ENCODE data around the gene AMOTL2.
A peak's percentile ranks its signal among the peaks of the same experiment; 100 is the strongest.

Gene AMOTL2

DNA sequence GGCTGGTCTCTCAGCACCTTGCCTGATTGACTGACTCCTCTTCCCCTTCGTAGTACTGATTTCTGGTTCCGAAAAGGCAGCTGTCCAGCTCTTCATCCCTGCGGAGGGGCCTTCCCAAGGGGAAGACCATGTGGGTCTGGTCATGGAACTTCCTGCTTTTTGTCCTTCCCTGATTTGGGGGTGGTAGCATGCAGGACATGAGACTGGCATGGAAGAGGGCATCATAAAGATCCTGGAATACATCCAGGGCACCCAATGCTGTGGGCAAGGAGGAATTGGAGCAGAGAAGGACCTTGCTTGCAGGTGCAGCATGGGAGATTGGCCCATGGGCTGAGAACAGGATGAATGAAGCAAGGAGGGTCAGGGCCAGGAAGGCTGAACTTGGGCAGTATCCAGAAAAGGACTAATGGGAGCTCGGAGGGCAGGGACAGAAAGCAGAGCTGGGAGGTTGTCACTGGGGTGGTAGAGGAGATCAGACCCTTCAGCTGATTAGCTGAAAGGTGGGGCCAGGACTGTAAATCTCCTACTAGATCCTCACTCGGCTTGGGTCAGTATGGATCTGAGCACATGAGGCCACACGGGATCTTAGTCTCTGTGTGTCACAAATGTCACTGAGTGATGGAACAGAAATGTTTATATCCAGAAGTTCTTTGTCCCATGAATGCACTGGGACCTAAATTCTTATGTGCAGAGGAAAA lies 59.5 kb downstream of the AMOTL2 start:
- no peak for DNase-seq (ENCODE audit: low spot score)

DNA sequence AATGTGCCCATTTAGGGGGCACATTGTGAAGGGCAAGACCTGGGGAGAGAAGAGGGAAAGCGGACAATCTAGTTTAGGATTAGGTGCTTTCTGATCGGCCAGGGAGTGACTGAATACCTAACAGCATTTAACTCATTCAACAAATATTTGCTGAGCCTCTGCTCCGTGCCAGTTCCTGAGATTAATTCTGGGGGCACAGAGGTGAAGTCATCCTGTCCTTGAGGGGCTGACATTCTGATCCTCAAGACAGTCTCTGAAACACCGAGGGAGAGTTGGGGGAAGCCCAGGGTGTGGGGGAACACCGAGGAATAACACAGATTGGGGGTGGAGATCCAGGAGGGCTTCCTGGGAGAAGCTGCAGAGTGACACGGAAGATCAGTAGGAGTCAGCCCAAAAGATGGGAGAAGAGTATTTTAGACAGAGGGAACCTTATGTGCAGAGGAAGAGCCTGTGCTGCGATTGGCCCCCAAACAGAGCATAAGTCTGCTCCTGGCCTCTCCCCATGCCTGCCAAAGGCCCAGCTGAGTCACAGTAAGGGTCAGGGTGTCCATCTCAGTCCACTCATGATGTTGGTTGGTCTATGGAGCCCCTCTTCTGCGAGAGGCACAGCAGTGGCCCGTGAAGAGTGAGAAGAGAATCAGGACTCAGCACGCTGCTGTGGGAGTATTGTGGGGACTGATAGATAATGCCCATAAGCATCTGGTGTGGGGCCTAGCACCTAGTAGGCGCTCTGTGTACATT lies 60.2 kb downstream of the AMOTL2 start:
- DNase-seq (ENCODE audit: low spot score): no peak

DNA sequence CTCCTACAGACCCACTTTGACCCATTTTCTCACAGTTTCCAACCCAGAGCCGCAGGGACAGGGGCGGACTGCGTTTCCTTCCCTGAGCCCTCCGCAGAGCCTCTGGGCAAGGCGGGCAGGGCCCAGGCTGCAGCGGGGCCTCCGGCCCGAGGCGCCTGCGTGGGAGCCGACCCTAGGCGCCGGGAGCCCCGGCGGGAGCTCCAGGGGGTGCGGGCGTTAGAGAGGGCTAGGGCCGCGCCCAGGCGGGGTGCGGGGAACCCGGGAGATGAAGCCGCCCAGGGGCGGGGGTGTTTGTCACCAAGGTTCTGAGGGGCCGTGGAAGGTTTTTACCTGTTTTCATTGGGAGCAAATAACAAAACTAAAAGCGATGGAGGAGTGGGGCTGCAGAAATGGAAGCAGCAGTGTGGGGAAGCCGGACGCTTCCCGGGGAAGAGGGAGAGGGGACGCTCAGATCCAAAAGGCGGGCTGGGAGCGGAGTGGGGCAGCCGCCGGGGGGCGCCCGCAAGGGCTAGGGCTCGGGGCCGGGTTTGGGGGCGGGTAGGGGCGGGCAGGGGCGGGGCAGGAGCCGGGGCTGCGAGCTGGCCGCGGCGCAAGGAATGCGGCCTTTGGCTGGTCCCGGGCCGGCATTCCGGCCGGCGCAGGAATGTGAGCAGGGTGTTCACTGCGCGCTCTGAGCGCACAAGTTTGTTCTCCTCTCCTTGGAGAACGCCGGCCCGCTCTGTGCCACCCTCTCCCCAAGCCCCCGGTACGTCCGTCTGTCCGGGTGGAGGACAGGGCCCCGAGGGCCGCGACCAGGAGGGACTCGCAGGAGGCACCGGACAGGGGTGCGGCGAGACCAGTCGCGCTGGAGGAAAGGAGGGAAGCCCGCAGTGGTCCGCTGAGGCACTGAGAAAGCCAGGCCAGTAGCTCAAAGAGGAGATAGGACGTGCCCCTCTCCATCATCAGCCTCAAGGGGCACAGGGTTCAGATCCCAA lies 61.1 kb downstream of the AMOTL2 start:
- peak; percentile 56 for DNase-seq (ENCODE audit: low spot score)

DNA sequence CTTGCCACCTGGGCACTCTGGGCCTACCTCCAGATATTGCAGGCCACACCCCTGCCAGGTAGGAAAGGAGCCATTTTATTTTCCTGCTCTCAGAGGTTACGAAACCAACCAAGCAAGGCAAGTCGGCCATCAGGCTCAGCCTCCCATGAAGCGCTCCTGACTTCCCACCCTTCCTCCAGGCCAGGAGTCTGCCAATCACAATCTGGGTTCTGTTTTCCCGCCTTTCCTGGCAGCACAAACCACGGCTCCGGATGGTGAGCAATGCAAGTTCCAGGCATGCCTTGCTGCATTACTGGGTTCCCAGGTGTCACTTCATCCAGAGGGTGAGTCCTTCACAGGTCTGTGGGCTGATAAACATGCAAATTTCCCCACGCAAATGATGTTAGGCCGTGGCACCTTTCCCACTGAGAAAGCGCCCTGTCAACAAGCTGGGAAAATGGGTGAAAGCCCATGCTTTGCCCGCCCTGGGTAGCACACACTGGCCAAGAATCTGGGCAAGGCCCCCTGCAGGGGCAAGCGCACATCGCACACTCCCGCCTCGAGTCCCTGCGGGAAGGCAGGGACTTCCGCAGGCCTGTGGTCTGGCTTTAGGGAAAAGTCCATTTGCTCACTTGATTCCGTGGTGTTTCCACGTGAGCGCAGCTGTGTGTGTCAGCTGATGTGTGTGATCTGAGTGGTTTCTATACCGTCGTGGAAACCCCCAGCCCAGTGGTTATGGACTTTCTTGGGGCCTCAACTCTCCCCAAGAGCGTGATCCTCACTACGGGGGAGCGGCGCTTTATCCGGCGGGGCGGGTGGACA lies 62.0 kb downstream of the AMOTL2 start:
- DNase-seq (ENCODE audit: low spot score): no peak

DNA sequence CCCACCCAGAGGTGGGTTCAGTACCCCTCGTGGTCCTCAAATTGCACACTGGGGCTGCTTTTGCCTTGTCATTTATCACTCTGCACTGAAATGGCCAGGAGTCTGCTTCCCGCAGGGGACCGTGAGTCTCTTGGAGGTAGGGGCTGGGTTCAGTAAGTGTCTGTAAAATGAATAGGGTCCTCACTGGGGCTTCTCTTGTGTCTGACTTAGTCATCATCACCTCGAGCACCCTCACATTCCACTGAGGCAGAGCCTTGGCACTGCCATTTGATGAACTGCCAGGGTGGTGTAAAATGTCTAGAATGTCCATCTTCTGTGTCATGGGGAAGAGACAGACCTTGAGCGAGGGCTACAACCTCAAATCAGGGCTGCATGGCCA lies 62.6 kb downstream of the AMOTL2 start:
- no peak for DNase-seq (ENCODE audit: low spot score)

DNA sequence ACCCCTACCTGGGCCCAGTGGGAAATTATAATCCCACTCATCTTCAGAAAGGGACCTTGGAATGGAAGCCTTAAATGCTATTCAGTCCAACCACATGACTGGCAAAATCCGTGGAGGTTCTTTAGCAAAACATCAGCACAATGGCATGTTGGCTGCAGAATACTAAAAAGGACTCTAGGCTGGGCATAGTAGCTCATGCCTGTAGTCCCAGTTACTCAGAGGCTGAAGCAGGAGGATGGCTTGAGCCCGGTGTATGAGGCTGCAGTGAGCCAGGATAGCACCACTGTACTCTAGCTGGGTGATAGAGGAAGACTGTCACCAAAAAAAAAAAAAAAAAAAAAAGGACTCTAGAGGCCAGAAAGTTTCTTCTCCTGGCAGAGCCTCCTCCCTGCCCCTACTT lies 63.0 kb downstream of the AMOTL2 start:
- no peak for DNase-seq (ENCODE audit: low spot score)

DNA sequence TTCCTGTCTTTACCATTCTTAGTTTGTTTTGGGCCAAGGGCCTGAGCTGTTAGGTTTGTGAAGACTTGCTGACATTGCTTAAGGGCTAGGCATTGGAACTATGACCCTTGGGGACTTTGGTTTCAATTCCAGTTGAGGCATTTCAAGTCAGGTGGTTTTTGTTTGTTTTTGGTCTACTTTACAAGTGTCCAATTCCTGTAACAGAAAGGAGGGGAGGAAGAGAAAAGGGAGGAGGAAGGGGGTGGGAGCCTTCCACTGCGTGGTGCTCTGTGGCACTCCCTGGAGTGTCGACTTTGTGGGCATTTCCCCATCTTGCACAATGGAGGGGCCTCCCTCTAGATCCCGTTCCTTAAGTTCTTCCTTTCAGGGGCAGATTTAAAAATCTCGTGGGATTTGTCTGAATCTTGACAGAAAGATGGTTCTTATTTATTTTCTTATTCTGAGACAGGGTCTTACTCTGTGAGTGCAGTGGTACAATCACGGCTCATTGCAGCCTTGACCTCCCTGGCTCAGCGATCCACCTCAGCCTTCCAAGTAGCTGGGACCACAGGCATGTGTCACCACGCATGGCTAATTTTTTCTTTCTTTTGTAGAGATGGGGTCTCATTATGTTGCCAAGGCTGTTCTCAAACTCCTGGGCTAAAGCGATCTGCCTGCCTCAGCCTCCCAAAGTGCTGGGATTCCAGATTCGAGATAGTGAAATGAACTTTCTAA lies 64.1 kb downstream of the AMOTL2 start:
- no peak for DNase-seq (ENCODE audit: low spot score)

DNA sequence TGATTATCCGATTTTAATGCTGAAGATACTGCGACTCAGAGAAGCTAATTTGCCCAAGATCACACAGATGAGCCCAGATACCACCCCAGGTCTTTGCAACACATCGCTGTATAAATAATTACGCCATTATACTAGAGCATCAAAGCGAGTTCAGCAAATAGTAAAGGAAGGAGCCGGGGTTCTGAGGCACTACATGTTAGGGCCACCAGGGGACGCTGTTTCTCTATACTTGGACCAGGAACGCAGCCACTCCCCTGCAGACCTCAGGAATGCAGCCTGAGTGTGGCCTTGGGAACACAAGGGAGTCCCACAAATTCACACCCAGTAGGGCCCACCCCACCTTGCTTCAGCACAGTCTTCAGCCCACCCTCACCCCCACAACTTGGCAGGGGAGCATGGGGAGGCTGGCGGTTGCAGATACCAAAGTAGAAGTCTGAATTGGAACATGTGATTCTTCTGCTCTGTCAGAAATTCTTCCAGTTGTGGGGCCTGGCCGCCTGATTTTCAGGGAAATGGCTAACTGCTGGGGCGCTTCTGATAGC lies 65.8 kb downstream of the AMOTL2 start:
- peak; percentile 66 for DNase-seq (ENCODE audit: low spot score)

DNA sequence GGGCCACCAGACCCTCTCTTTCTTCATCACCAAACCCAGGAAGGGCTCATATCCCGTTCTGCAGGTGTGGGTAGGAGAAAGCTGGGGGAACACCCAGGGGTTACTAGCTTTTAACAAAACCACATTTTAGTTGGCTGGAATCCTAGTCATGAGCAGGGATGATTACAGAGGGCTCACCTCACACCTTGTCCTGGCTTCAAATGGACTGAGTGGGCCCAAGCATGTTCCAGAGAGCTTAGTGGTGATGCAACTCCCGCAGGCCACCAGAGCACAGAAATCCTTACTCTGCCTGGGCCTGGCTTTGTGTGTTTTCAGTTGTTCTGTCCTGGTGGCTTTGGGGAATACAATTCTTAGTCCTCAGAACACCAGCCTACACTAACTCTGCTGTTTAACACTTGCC lies 66.8 kb downstream of the AMOTL2 start:
- no peak for DNase-seq (ENCODE audit: low spot score)

DNA sequence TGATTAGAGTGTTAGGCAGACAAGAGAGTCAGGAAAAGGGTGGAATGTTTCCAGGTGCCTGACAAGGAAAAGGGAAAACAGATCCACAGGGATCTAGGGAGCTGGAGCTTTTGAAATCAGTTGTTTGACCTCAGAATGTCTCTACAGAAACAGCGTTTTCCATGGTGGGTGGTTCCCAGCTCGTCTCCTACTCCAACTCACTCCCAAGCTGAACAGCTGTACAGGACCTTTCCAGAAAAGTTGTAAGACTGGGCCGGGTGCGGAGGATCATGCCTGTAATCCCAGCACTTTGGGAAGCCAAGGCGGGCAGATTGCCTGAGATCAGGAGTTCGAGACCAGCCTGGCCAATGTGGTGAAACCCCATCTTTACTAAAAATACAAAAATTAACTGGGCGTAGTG lies 67.9 kb downstream of the AMOTL2 start:
- no peak for DNase-seq (ENCODE audit: low spot score)

Data from SW480 (cell line).